Tibial nerve (tissue), 4 donors: ENCODE results near the gene EP400.

ENCODE experiments used
- CTCF ChIP-seq, 5 experiments: fragments of 200-600 bp in 3 of 5; fragments of 450-650 bp in 2 of 5; sonication (generic) in 3 of 5; IDR thresholded peaks; one replicate each; pipeline ENCODE4 v1.5.1; 2016 to 2019; ENCODE audit warnings: antibody characterized with exemption in 5 of 5, mild to moderate bottlenecking in 3 of 5, moderate library complexity in 2 of 5
- EP300 ChIP-seq, 2 donors: sonication (generic); formaldehyde crosslinking; IDR thresholded peaks; one replicate each; pipeline ENCODE4 v1.6.1; 2017; ENCODE audit warnings: antibody characterized with exemption in 2 of 2, mild to moderate bottlenecking in 1 of 2
- POLR2A ChIP-seq, 2 donors: fragments of 450-650 bp; IDR thresholded peaks; one replicate each; pipeline ENCODE4 v1.6.1; 2017; ENCODE audit warnings: antibody characterized with exemption in 2 of 2, mild to moderate bottlenecking in 2 of 2, moderate library complexity in 2 of 2

GRCh38 chr12:132123970-132124765 lies 174.4 kb downstream of the EP400 start:
- TF ChIP-seq POLR2A (IDR thresholded peaks at IDR 0.05) (no peak), CTCF (IDR thresholded peaks at IDR 0.05) (no peak), EP300 (IDR thresholded peaks at IDR 0.05) (no peak)
